Ascending aorta (tissue), 2 donors: ENCODE measurements around the gene DAB1. TPM values are rescaled to one million over a fixed set of nuclear protein-coding genes. Genes with fewer than 3 reads are reported as not detected.

Experiments
- DNase-seq, 2 donors: peaks; one replicate each; pipeline ENCODE4 v3.0.0-alpha.2; 2019; ENCODE audit warnings: low spot score in 2 of 2
- H3K27ac ChIP-seq, 2 donors: fragments of 200-600 bp; sonication (generic); one replicate each; pipeline ENCODE4 v1.5.1; 2016 to 2017; ENCODE audit warnings: mild to moderate bottlenecking in 1 of 2
- H3K27me3 ChIP-seq: fragments of 200-600 bp; sonication (generic); one replicate; pipeline ENCODE4 v1.5.1; 2017
- H3K36me3 ChIP-seq, 2 donors: fragments of 200-600 bp; sonication (generic); one replicate each; pipeline ENCODE4 v1.5.1; 2016
- H3K4me1 ChIP-seq, 2 donors: fragments of 200-600 bp; sonication (generic); one replicate each; pipeline ENCODE4 v1.5.1; 2016 to 2017; ENCODE audit warnings: mild to moderate bottlenecking in 1 of 2
- H3K4me3 ChIP-seq, 2 donors: fragments of 200-600 bp; sonication (generic); one replicate each; pipeline ENCODE4 v1.5.1; 2016 to 2017; ENCODE audit warnings: mild to moderate bottlenecking in 1 of 2
- H3K9me3 ChIP-seq, 2 donors: fragments of 200-600 bp; sonication (generic); one replicate each; pipeline ENCODE4 v1.5.1; 2016
- CTCF ChIP-seq, 3 experiments: fragments of 200-600 bp in 2 of 3; fragments of 450-650 bp in 1 of 3; sonication (generic) in 2 of 3; IDR thresholded peaks; one replicate each; pipeline ENCODE4 v1.5.1; 2016 to 2019; ENCODE audit warnings: antibody characterized with exemption in 3 of 3, mild to moderate bottlenecking in 1 of 3, moderate library complexity in 1 of 3
- intact Hi-C: fragments of 100-400 bp; cut with DNase I; formaldehyde crosslinking; loops from one replicate; pipeline ENCODE4 v1.15.1; 2023
- total RNA-seq: library from RNA; depleted of rRNA; stranded (reverse); fragments of >200 nt; gene quantifications from one replicate; pipeline ENCODE4 v1.1.0, GENCODE V29; 2016

Gene DAB1
- total RNA-seq, 1 donor from 2014 or later, result not detected

GRCh38 chr1:57340334-57341070 lies 83.4 kb downstream of the DAB1 start:
- no peaks in the 10 kb centered on the region for H3K9me3 ChIP-seq
- no peak overlapping the region for H3K27ac ChIP-seq
- H3K36me3 ChIP-seq, result no peaks in the 10 kb centered on the region
- no peaks in the 10 kb centered on the region for H3K4me1 ChIP-seq
- H3K4me3 ChIP-seq, result no peak overlapping the region
- H3K27me3 ChIP-seq, result no peaks in the 10 kb centered on the region
- no peak for DNase-seq
- TF ChIP-seq CTCF (IDR thresholded peaks at IDR 0.05), result no peak
- intact Hi-C loops, result no loop called here

- H3K4me1 ChIP-seq, result no peaks in the 10 kb centered on the region
- intact Hi-C loops, result no loop called here
Measured at GRCh38 chr1:57337623-57338022, 86.2 kb downstream of the DAB1 start.

GRCh38 chr1:57336793-57337192 lies 87.1 kb downstream of the DAB1 start:
- H3K4me1 ChIP-seq, result no peaks in the 10 kb centered on the region
- no peak for DNase-seq
- H3K27ac ChIP-seq, result no peak overlapping the region
- no peaks in the 10 kb centered on the region for H3K27me3 ChIP-seq
- TF ChIP-seq CTCF (IDR thresholded peaks at IDR 0.05), result no peak
- no peaks in the 10 kb centered on the region for H3K36me3 ChIP-seq
- H3K4me3 ChIP-seq, result no peak overlapping the region
- no peaks in the 10 kb centered on the region for H3K9me3 ChIP-seq
- intact Hi-C loops, result no loop called here

More at GRCh38 chr1:57337623-57338022, 86.2 kb downstream of the DAB1 start:
- Histone ChIP-seq H3K27ac (no peak overlapping the region), H3K4me3 (no peak overlapping the region), H3K27me3 (no peaks in the 10 kb centered on the region), H3K9me3 (no peaks in the 10 kb centered on the region), H3K36me3 (no peaks in the 10 kb centered on the region)
- no peak for TF ChIP-seq CTCF (IDR thresholded peaks at IDR 0.05)
- no peak for DNase-seq

GRCh38 chr1:57331620-57332019 lies 92.2 kb downstream of the DAB1 start:
- no peaks in the 10 kb centered on the region for H3K4me1 ChIP-seq
- no peak overlapping the region for H3K4me3 ChIP-seq
- no peaks in the 10 kb centered on the region for H3K36me3 ChIP-seq
- no peak for DNase-seq
- H3K27ac ChIP-seq, result no peak overlapping the region
- H3K27me3 ChIP-seq, result no peaks in the 10 kb centered on the region
- no peaks in the 10 kb centered on the region for H3K9me3 ChIP-seq
- no peak for TF ChIP-seq CTCF (IDR thresholded peaks at IDR 0.05)
- intact Hi-C loops, result no loop called here

- Histone ChIP-seq H3K27ac (no peak overlapping the region), H3K27me3 (no peaks in the 10 kb centered on the region), H3K4me3 (no peak overlapping the region), H3K9me3 (no peaks in the 10 kb centered on the region), H3K36me3 (no peaks in the 10 kb centered on the region), H3K4me1 (no peaks in the 10 kb centered on the region)
- intact Hi-C loops, result no loop called here
- no peak for TF ChIP-seq CTCF (IDR thresholded peaks at IDR 0.05)
- no peak for DNase-seq
Measured at GRCh38 chr1:57329937-57330336, 93.9 kb downstream of the DAB1 start.
